SHP77 treated with DMSO at 0.1 percent for 48 hours (cell line): Measurements from ENCODE around the gene NT5C1A.

Source experiments
- DNase-seq: peaks from one replicate; lab custom pipeline; 2025; lab: John Stamatoyannopoulos, UW

NT5C1A gene

DNA sequence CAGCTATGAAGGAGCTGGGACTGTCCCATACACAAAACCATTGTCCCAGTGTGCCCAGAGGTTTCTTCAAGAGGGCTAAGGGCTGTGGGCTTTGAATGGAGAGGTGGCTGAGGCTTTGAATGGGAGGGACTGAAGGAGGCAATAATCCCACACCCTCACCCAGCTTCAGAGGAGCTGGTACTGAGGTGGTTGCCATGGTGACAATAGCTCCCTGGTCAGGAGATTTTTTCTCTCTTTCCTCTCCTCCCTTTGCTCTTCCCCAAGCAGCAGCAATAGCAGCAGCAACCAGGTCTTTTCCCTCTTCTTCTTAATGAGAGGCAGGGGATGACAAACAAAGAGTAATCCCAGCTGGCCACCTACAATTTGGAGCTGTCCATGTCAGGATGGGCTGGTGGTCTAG, 17.7 kb upstream of the NT5C1A start:
- DNase-seq, result no peak

DNA sequence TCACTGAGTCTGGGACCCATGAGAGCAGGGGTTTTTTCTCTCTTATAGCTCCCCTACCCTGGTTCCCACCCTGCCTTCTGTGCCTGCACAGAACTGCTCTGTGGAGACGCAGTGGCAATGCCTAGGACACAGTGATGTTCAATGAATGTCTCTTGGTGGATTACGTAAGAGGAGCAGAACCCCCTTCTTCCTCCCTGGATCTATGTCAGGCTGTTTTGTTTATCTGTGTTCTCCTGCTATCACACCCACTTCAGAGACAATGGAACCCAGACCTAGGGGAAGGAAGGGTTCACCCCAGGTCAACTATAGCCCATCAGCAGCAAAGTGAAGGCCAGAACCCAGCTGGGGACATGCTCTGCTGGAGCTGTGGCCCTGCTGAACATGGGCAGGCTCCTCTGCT, 17.3 kb upstream of the NT5C1A start:
- no peak for DNase-seq

DNA sequence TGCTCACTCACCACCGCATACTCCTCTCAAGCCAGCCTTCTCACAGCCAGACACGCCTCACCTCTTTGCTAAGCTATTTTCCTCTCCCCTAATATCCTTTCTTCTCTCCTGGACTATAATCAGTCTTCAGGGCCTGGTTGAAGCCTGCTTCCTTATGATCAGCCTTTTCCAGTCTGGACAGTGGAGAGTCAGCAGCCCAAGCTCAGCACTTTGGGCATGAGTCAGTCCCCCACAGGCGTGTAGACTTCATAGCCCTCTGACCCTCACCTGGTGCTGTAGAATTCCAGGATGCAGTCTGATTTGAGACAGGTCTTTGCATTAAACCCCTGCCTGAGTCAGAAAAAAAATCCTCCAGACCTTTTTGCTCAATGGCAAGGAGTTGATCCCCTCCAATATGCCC, 16.8 kb upstream of the NT5C1A start:
- no peak for DNase-seq

DNA sequence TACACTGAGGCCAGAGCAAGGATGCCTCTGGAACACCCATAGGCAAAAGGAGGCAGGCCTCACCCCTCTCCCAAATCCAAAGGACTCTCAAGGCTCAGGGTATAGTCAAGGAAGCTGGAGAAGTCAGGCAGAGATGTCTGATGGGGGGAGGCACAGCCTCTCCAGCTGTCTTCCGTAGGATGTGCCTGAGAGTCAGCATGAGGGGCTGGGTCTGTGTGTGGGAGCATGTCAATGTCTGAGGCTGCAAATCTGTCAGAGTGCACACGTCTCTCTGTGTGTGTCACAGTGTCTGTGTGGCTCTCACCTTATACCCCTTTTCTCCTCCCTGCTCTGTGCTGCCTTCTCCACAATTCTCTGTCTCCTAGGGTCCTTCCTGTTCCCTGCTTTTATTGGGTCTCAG, 15.3 kb upstream of the NT5C1A start:
- no peak for DNase-seq

DNA sequence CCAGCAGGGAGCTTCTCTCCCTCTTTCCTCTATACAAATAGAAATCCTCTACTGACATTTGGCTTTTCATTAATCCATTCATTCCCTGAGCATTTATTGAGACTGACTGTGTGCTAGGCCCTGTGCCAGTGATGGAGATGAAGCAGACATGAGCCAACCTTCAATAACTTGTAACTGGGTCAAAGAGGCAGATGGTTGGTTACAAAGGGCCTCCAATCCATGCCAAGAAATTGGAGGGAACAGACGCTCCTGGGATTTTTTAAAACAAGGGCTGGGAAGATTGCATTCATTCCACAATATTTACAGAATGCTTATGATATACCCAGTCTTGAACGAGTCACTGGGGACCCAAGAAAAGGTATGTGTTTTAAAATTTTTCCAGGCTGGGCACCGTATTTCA, 13.2 kb upstream of the NT5C1A start:
- no peak for DNase-seq

DNA sequence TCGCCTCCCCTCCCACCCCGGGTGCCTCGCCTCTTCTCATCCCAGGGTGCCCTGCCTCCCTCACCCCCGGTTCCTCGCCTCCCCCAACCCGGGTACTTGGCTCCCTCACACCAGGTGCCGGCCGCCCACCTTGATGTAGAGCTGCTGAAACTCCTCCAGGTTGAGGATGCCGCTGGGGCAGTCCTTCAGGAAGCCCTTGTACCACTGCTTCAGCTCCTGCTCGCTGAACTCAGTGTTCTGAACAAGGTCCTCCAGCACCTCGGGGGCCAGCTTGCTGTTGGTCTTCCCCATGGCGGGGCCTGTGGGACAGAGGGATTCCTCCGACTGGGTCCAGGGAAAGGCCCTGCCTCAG, 12.4 kb upstream of the NT5C1A start:
- DNase-seq, result no peak

DNA sequence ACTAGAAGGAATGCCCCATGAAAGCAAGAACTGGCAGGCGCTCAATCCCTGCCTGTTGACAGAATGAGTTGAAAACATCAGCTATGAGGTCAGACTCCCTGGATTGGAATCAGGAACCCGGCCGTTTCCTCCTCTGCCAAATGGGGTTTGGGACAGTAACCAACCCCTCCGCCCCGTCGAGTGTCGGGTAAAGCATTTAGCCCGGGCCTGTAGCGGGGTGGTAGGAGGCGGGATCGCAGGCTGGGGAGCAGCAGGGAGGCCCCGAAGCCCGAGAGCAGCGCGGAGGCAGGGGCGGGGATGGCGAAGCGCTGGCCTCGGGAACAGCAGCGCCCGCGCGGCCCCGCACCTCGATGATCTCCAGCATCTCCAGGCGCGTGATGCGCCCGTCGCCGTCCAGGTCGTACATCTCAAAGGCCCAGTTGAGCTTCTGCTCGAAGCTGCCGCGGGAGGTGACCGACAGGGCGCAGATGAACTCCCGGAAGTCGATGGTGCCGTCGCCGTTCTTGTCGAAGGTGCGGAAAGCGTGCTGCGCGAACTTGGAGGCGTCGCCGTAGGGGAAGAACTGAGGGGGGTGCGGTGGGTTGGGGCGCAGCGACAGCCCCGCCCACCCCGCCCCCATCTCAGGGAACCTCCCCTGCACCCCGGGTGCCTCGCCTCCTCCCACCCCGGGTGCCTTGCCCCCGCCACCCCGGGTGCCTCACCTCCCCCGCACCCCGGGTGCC, 11.8 kb upstream of the NT5C1A start:
- DNase-seq, result no peak

DNA sequence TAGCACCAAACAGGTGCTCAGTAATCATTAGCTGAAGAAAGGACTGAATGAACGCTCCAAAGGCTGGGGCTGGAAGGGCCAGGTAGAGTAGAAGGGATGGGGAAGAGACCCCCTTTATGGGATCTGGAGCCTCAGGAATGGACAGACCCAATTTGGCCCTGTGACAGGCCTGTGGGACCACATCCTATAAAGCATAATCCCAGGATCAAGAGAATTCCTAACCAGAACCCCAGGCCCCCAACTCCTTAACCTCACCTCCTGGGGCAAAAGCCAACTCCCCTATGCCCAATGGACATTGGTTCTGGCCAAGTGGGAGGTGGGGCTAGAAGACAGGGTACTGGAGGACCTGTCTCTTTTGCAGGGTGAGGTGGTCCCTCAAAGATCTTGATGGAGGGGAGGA, 10.1 kb upstream of the NT5C1A start:
- DNase-seq, result no peak

DNA sequence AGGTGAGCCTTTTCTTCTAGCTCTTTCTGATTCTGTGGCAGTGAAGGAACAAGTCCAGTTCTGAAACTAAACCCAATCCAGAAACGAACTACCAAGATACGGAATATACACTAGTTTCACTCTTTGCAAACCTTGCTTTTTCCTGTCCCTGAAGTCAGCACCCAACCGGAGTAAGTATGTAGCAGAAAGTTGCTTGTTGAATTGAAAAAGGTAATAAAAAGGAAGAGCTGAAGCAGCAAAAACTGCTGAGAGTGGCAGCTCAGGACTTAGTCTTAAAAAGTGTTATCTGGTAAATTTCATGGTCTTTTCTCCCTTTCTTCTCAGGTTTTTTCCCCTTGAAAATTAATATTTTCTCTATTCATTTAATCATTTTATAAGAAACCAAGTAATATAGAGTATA, 9.4 kb upstream of the NT5C1A start:
- no peak for DNase-seq

DNA sequence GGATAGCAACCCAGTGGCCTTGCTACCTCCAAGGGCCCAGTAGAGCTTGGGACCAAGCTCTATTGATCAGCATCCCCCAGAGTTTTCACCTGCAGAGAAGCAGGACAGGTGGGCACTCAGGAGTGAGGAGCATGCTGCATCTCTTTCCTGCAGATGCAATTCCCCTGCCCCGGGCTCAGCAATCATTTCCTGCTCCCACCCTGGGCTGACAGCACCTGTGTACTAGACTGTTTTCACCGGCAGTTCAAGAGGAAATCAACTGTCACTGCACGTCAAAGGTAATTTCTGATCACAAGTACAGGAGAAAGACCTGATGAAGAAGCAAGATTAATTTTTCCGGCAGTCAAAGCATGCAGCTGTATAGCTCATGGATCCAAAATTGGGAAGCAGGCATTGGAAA, 8.8 kb upstream of the NT5C1A start:
- no peak for DNase-seq

DNA sequence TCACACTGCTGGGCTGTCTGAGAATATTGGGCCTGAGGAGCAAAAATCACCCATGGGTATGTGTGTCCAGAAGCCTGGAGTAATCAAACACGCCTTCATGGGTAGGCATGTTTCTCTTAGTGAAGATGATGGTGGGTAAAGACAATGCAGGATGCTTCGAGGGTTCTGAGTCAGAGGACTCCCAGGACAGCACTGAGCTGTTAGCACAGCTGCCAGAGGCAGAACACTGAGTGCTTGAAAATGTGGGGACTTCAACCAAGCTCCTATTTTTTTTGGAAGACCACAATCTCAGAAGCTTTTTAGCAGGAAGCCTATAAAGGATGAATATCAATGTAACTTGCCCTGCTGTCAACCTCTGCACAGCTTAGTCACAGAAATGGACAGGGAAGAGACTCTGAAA, 7.9 kb upstream of the NT5C1A start:
- DNase-seq, result no peak

DNA sequence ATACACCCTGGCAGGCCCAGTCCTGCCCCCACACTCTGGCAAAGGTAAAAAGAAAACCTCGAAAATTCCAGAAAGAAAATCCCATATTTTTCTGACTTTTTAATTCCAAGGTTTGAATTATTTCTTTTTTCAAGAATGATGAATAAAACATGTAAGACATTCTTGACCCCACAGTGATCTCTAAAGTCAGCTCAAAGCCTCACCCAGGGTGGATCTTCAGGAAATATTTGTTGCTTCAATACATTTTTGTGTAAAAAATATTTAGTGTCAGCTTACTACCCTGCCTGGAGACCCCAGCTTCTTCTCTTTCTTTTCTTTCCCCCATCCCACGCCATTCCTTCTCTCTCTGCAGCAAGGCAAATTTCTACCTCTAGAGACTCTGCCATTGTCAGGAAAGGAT, 7.0 kb upstream of the NT5C1A start:
- no peak for DNase-seq

DNA sequence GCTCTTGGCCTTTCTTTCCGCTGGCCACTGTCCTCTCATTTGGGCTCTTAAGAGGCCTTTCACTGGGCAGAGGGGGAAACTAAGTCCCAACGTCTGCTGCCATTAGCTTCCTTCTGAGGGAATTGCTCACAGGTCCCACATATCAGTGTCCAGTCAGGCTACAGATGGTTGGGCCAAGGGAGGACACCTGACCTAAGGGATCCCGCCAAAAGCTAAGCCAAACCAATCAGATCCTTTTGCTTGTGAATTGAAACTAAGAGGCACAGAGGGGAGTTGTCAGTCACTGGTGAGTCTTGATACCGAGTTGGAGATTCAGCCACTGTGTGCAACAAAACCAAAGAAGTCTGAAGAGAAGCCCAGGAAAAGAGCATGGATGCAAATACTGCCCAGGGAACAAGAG, 5.7 kb upstream of the NT5C1A start:
- no peak for DNase-seq

DNA sequence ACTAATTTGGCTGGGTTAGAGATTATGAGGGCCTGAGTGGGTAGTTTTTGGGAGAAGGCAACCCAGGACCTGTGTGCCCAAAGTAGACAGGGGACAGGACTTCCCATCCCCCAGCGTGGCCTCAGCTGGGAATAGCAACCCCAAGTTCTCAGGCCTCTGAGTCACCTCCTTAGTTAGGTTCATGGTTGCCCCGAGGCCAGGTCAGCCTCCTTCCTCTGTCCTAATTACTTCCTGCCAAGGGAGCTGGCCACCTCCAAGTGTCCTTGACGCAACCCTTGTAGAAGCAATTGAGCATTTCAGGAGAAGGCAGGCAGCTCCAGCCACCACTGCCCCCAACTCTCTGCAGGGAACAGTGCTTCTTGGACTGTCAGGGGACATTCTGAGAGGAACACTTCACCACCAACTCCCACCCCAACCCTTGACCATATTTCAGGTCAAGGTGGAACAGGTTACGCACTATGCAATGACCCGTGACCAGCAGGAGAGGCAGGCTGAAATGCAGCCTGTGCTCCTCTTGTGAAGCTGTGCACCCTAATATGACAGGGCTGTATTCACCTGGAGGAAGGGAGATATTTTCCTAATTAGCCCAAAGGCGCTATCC, 5.1 kb upstream of the NT5C1A start:
- DNase-seq, result no peak

DNA sequence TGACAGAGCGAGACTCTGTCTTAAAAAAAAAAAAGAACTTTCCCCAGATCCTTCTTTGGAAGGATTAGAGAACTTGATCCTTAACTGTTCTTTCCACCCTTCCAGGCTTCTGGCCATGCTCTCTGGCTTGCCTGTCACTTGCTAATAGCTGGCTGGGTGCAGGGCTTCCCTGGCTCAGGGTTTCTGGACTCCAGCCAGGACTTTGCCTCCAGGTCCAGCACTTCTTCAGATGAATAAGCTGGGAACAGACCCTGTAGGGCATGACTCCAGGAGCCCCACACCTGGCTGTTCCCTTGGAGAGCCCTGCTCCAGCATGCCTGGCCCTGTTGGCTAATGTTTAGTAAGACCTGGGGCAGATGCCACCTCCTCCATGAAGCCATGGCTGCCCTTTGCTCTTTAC, 3.3 kb upstream of the NT5C1A start:
- DNase-seq, result no peak

DNA sequence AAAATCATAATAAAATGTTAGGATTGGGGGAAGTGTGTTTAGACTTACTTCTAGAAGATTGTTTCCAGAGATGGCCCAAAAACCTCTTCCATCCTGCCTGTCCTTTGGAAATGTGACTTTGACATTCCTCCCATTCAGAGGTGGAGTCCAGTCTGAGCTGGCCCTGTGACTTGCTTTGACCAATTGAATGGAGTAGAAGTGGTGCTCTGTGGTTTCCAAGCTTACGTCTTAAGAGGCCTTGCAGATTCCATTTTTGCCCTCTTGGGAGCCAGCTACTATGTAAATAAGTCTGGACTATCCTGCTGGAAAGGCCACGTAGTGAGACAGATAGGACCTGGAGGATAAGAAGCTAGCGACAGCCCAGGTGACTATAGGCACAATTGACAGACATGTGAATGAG, 1.3 kb upstream of the NT5C1A start:
- DNase-seq, result no peak

DNA sequence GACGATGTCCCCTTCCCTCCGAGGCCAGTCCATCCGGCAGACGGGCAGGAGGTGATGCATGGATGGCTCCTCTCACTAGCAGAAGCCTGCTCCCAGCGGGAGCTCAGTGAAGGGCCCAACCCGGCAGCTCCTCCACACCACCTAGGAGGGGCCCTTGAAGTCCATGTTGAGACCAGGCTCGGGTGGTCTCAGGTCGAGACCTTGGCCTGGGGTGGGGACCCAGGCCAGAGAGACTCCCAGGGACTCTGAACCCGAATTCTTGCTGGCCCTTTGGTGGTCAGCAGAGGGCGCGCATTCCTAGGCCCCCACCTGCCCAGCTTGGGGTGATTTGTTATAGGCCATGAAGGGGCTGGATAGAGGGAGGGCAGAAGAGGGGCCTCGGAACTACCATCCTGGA, 642 bp upstream of the NT5C1A start:
- no peak for DNase-seq

DNA sequence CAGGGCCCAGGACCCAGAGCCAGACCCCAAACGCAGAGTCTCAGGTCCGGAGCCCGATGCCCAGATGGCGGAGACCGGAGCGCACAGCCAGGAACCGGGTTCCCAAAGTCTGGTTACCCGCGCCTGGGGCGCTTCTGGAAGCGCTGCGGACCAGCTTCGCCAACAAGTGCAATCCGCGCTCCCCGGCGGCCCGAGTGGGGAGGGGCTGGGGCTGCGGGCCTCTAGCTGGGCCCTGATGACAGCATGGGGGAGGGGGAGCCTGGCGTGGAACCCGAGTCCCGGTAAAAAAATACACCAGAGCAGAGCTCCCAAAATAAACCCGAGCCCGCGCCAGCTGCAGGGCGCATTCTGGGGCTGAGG, 494 bp downstream of the NT5C1A start:
- DNase-seq, result no peak

DNA sequence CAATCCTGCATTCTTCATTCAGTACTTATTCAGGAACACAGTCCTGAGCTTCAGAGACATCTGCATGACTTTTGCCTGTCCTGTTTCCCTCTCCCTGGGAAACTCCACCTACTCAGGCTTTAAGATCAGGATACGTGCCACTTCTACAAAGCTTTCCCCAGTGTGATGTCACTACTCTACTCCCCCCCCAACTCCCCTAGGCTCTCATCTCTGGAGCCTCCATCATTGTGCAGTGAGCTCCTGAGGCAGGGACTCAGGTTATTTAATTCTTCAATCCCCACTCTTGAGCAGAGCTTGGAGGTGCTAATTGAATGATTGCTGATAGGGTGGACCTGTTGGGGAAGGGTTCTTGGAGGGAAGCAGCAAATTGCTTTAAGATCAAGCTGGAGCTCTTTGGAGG, 1.2 kb downstream of the NT5C1A start:
- DNase-seq, result no peak

DNA sequence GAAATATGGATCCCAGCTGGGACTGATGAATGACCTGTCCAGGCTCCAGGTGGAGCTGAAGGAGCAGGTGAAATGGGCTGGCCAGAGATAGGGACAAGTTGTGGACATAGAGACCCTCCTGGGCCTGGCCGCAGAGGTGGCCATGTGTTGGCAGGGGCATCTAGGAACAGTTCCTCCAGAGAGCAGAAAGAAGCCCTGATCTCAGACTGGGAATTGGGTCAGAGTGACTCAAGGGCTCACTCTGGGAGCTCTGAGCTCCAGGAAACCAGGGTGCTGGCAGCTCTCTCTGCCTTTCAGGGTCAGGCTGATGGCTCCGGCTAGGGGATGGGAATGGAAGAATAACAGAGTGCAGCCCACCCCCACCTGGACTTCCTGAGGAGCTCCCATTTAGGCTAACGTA, 3.0 kb downstream of the NT5C1A start:
- no peak for DNase-seq

DNA sequence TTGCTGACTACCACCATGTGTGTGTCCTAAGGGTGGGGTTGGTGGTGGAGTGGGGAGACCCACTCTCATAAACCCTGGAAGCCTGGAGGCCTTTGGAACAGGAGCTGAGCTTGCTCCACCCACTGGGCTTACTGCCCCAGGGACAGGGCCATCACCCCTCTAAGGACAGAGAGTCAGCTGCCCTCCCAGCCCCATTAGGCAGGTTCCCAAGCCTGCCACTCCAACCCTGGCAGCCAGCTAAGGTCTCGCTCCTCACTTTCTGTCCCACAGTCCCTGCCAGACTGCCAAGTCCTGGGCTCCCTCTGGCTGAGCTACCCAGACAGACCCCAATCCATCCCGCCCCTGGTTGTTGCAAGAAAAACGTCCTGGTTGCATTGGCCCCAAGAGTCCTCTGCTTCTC, 3.8 kb downstream of the NT5C1A start:
- no peak for DNase-seq

DNA sequence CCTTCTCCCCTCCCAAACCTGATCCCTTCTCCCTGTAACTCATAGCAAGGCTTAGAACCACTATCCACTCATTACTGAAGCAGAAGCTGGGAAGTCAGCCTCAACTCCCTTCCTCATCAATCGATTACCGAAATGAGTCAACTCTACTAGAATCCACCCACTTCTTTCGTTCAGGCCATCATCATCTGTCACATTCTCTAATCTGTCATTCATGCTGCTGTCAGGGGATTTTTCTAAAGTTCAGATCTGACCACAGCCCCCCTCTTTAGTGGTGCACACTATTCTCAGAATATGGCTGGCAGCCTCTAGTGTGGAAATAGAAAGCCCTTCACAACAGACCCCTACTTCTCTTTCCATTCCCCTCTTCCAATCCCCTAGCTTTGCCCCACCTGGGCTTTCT, 5.1 kb downstream of the NT5C1A start:
- DNase-seq, result no peak

DNA sequence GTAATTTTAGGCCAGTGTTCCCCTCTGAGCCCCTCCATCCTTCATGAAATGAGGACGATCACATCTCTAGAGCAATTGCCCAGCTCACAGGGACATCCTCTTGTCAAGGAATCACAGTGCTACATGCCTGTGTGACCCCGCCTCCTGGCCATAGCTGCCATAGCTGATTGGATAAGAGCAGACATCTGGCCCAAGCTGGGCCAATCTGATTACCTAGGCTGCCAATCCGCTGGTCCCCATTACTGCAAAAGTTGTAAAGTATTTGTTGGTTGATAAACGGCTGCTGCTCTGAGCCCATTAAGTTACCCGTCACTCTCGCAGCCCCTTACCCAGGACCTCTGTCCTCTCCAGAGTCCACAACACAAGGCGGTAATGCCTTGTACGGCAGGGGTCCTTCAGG, 8.3 kb downstream of the NT5C1A start:
- DNase-seq, result no peak

DNA sequence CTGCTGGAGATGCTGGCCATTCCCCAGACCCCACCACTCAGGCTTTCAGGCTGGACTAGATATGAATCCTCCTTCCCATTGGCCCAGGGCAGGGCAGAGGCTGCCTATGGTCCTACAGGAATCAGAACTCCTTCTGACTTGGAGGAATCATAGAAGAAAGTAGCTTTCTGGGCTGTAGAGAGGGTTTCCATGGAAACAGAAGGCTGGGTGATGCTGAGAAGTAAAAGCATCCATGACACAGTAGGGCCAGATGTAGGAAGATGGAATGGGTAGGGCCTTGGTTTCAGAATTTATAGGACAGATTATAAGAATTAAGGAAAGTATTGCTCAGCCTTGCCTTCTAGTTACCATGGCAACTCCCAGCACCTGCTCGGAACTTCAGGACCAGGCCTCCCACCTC, 9.0 kb downstream of the NT5C1A start:
- DNase-seq, result no peak

DNA sequence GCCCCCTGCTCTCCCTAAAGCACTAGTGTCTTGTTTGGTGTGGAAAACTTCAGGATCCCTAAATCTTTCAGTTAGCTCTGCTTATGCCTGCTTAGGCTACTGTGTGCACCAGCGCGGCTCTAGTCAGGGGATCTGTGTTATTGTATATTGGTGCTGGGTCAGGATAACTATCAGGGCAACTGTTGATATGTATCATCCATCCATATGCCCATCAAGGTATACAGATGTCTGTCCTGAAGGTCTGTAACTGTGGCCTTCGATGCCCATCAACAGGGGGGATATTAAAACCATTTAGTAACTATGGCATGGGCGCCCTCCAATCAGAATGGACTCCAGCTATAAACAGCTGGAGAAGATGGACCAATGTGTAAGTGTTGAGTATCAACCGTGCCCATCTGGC, 12.4 kb downstream of the NT5C1A start:
- DNase-seq, result no peak
